Panc1 (cell line): ENCODE results near the gene F13A1.

Source experiments
- POLR2AphosphoS5 ChIP-seq: IDR thresholded peaks from 2 replicates; pipeline ENCODE4 v1.6.1; 2012; ENCODE audit warnings: mild to moderate bottlenecking, low read depth, low read length, moderate library complexity
- TCF7L2 ChIP-seq: IDR thresholded peaks from 2 replicates; pipeline ENCODE4 v1.6.1; 2011; ENCODE audit warnings: mild to moderate bottlenecking, low read depth, low read length, inconsistent platforms
- TF ChIP-seq, protein P1 (sequence below): fragments of 450-650 bp; IDR thresholded peaks from 2 replicates; pipeline ENCODE4 v1.5.1; 2017; ENCODE audit warnings: mild to moderate bottlenecking
- TF ChIP-seq, protein P2 (sequence below), 2 experiments: IDR thresholded peaks; 2 replicates each; pipeline ENCODE4 v1.6.1; 2011 to 2012; ENCODE audit warnings: low read depth in 2 of 2, control low read depth in 1 of 2, low read length in 1 of 2, mild to moderate bottlenecking in 1 of 2, moderate library complexity in 1 of 2; ENCODE audit not compliant: insufficient read depth in 1 of 2

- TF ChIP-seq, protein P1, sequence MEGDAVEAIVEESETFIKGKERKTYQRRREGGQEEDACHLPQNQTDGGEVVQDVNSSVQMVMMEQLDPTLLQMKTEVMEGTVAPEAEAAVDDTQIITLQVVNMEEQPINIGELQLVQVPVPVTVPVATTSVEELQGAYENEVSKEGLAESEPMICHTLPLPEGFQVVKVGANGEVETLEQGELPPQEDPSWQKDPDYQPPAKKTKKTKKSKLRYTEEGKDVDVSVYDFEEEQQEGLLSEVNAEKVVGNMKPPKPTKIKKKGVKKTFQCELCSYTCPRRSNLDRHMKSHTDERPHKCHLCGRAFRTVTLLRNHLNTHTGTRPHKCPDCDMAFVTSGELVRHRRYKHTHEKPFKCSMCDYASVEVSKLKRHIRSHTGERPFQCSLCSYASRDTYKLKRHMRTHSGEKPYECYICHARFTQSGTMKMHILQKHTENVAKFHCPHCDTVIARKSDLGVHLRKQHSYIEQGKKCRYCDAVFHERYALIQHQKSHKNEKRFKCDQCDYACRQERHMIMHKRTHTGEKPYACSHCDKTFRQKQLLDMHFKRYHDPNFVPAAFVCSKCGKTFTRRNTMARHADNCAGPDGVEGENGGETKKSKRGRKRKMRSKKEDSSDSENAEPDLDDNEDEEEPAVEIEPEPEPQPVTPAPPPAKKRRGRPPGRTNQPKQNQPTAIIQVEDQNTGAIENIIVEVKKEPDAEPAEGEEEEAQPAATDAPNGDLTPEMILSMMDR: no peak
- TF ChIP-seq POLR2AphosphoS5 (no peak), TCF7L2 (no peak)
- TF ChIP-seq, protein P2, sequence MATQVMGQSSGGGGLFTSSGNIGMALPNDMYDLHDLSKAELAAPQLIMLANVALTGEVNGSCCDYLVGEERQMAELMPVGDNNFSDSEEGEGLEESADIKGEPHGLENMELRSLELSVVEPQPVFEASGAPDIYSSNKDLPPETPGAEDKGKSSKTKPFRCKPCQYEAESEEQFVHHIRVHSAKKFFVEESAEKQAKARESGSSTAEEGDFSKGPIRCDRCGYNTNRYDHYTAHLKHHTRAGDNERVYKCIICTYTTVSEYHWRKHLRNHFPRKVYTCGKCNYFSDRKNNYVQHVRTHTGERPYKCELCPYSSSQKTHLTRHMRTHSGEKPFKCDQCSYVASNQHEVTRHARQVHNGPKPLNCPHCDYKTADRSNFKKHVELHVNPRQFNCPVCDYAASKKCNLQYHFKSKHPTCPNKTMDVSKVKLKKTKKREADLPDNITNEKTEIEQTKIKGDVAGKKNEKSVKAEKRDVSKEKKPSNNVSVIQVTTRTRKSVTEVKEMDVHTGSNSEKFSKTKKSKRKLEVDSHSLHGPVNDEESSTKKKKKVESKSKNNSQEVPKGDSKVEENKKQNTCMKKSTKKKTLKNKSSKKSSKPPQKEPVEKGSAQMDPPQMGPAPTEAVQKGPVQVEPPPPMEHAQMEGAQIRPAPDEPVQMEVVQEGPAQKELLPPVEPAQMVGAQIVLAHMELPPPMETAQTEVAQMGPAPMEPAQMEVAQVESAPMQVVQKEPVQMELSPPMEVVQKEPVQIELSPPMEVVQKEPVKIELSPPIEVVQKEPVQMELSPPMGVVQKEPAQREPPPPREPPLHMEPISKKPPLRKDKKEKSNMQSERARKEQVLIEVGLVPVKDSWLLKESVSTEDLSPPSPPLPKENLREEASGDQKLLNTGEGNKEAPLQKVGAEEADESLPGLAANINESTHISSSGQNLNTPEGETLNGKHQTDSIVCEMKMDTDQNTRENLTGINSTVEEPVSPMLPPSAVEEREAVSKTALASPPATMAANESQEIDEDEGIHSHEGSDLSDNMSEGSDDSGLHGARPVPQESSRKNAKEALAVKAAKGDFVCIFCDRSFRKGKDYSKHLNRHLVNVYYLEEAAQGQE (IDR thresholded peaks at IDR 0.05; ENCODE audit: insufficient read depth in 1 of 2, low read depth in 2 of 2, low read length in 1 of 2): no peak
These were observed 36.7 kb downstream of the F13A1 start for GRCh38 chr6:6283746-6284145.
